AG09309 (cell line): ENCODE results near the gene TNFAIP3.

Experiments
- DNase-seq: peaks from one replicate; pipeline ENCODE4 v3.0.0-alpha.2; 2010; ENCODE audit warnings: low read depth
- H3K4me3 ChIP-seq: 2 replicates; pipeline ENCODE4 v1.5.1; 2011; ENCODE audit warnings: mild to moderate bottlenecking, low read depth, low read length, moderate library complexity; ENCODE audit not compliant: control insufficient read depth
- CTCF ChIP-seq: IDR thresholded peaks from 2 replicates; pipeline ENCODE4 v1.5.1; 2011; ENCODE audit warnings: mild to moderate bottlenecking, low read depth, low read length, inconsistent platforms; ENCODE audit not compliant: insufficient read depth, control insufficient read depth; ENCODE audit errors: missing control alignments

TNFAIP3 gene

DNA sequence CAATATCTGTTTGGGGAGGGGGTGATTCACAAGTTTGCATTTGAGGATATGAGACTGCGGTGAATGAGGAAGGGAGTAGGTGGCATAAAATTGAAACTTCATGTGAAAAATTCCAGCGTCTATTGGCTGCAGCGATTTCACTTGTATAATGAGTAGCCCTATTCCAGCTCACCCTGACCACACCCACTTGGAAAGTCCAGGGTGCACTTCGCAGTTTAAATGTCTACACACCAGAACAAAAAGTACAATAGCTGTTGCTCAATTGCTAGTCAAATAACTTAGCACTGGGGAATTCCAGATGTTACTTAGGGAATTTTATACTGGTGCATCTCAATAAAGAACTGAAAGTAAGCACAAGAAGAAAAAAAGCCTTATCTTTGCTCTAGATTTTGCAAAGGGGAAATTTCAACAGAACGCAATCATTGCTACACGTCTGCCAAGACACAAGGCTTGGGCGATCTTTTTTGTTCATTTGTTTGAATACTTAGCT, 6.3 kb downstream of the TNFAIP3 start:
- H3K4me3 ChIP-seq: peak overlapping the region; percentile 23
- peak; percentile 93 for DNase-seq
- no peak for TF ChIP-seq CTCF

DNA sequence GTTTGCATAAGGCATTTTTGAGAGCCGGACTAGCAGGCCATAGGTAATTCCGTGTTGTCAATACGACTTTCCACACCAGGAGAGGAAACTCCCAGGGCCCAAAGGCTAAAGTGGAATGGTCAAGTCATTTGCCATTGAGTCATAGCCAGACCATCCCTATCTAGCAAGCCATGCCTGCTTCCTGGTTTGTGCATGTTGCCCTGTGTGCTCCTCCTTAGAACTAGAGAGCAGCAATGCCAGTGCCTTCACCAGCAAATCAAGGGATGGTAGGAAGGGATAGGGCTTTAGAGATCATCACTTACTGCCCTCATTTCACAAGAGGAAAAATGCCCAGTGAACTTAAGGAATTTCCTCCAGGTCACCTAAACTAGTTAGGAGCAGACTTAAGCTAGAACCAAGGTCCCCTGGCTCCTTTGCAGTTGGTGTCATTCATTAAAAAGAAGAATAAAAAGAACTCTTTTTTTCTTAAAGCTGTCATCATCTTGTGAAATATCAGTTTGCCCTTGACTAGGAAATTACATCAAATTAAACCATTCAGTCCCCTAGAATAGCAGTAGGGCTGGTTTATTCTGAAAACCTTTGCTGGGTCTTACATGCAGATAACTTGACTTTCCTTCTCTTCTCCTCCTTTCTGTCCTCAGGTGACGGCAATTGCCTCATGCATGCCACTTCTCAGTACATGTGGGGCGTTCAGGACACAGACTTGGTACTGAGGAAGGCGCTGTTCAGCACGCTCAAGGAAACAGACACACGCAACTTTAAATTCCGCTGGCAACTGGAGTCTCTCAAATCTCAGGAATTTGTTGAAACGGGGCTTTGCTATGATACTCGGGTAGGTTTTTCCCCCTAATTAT, 7.4 kb downstream of the TNFAIP3 start:
- TF ChIP-seq CTCF: no peak
- DNase-seq: no peak
- no peak overlapping the region for H3K4me3 ChIP-seq

GRCh38 chr6:137875058-137875520, 8.0 kb downstream of the TNFAIP3 start:
- DNase-seq: no peak
- H3K4me3 ChIP-seq: no peak overlapping the region
- TF ChIP-seq CTCF: no peak

DNA sequence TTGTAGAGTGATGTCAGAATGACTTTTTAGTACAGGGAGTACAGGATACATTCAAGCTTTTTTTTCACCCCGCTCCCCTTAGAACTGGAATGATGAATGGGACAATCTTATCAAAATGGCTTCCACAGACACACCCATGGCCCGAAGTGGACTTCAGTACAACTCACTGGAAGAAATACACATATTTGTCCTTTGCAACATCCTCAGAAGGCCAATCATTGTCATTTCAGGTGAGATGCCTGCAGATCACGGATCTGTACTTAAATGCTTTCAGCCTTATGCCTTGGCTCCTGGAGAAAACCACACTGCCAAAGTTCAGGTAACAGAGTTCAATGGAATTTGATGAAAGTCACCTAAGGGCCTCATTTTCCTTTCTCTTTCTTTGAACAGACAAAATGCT, 8.5 kb downstream of the TNFAIP3 start:
- TF ChIP-seq CTCF: no peak
- no peak for DNase-seq
- no peak overlapping the region for H3K4me3 ChIP-seq

GRCh38 chr6:137876547-137876946, 9.5 kb downstream of the TNFAIP3 start:
- no peak for TF ChIP-seq CTCF
- H3K4me3 ChIP-seq: no peak overlapping the region
- DNase-seq: no peak

GRCh38 chr6:137877113-137877512, 10.1 kb downstream of the TNFAIP3 start:
- H3K4me3 ChIP-seq: no peak overlapping the region
- DNase-seq: no peak
- no peak for TF ChIP-seq CTCF
